Bladder microvascular endothelial cell (primary cell): ENCODE data around the gene OR2C1. TPM values are rescaled to one million over a fixed set of nuclear protein-coding genes. Genes with fewer than 3 reads are reported as not detected.

ENCODE experiments used
- total RNA-seq: library from RNA; depleted of rRNA; stranded (reverse); fragments of >200 nt; gene quantifications from 2 replicates; pipeline ENCODE4 v1.2.3, GENCODE V29; 2014

OR2C1 gene
- total RNA-seq = not detected in 2 replicates

GRCh38 chr16:3355589-3355988 lies at the start of gene OR2C1:
Gene OR2C1, plus strand, starts transcription at chr16:3355889. Its CDS starts 52 bp downstream, at chr16:3355941.

GRCh38 chr16:3400779-3401688 lies 45.3 kb downstream of the OR2C1 start, which contains the start of the genes ZNF174 and ZSCAN32:
Gene ZNF174, plus strand, starts transcription at chr16:3401215. Its CDS starts 790 bp downstream, at chr16:3402005.
Gene ZSCAN32, minus strand, starts transcription at chr16:3401004. Its CDS starts 3,447 bp downstream, at chr16:3397557.

Other genes starting within 250 kb of the OR2C1 start
- gene ZNF205, start 243.3 kb upstream of the OR2C1 start, total RNA-seq = 15.6 and 27.2 TPM in 2 replicates
- 4.2 and 7.5 TPM in 2 replicates for gene ZNF213, start 220.9 kb upstream of the OR2C1 start, total RNA-seq
- gene OR1F1, start 167.7 kb upstream of the OR2C1 start, total RNA-seq = not detected in 2 replicates
- gene ZNF200, start 120.7 kb upstream of the OR2C1 start, total RNA-seq = 8.4 and 11.0 TPM in 2 replicates
- 0.13 TPM in 1 of 2 replicates, not detected in the other for gene MEFV, start 99.3 kb upstream of the OR2C1 start, total RNA-seq
- gene ZNF263, start 72.4 kb upstream of the OR2C1 start, total RNA-seq = 30.6 and 45.6 TPM in 2 replicates
- gene TIGD7, start 50.5 kb upstream of the OR2C1 start, total RNA-seq = 2.6 and 3.7 TPM in 2 replicates
- 13.4 and 23.4 TPM in 2 replicates for gene ZNF75A, start 50.4 kb upstream of the OR2C1 start, total RNA-seq
- 6.0 and 8.9 TPM in 2 replicates for gene ZSCAN32, start 45.1 kb downstream of the OR2C1 start, total RNA-seq
- gene ZNF174, start 45.3 kb downstream of the OR2C1 start, total RNA-seq = 4.8 and 4.9 TPM in 2 replicates
- gene ZNF597, start 87.6 kb downstream of the OR2C1 start, total RNA-seq = 1.3 and 2.3 TPM in 2 replicates
- gene NAA60, start 87.8 kb downstream of the OR2C1 start, total RNA-seq = 6.6 and 17.7 TPM in 2 replicates
- not detected in 2 replicates for gene C16orf90, start 139.6 kb downstream of the OR2C1 start, total RNA-seq
- gene CLUAP1, start 145.1 kb downstream of the OR2C1 start, total RNA-seq = 7.1 and 15.6 TPM in 2 replicates
- 0.97 and 3.8 TPM in 2 replicates for gene NLRC3, start 221.5 kb downstream of the OR2C1 start, total RNA-seq